ENCODE data around the gene HLX. TPM values are rescaled to one million over a fixed set of nuclear protein-coding genes. Genes with fewer than 3 reads are reported as not detected.

HLX gene
- polyA plus RNA-seq, 3 donors, result 17.1 to 44.0 (median 17.6) TPM

DNA sequence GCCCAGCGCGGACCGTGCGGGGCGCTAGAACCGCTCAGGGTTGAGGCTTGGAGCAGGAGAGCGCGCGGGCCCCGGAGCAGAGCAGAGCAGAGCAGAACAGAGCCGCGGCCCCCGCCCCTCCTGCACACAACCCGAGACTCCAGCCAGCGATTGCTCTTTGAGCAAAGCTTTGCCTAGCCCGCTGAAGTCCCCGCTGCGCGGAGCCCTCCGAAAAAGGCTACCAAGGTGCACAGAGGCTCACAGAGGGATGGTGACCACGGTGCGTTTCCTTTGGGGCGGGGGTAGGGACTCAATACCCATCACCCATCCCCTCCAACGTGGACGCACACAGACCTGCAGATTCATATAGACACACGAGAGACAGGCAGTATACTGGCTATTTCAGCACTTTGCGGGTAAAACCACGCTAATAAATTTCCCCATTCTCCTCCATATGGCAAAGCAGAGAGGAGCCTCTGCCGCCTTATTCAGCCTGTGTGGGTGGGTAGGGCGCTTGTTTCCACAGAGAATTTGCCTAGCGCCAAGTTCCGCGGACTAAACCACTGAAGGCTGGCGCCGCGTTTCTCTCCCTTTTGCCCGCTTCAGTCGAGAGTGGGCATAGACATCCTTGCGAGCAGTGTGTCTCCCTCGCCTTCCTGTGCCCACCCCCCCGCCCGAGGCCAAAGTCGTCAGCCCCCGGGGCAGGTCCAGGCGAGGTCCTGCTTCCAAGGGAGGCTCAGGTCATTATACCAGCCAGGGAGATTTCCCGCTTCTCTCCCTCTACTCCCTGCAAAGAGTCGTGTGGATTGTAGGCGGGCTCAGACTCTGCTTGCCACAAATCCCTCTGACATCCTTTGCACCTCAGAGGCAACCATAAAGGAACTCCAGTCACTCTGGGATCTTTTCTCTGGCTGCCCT is 8.5 kb downstream of the HLX start:
- peak overlapping the region; percentile 64 to 97 for H3K4me3 Mint-ChIP-seq

More for the DNA sequence above, 8.5 kb downstream of the HLX start:
- peak in 1 of 3 donors; percentile 31 for DNase-seq
- Histone ChIP-seq H3K79me2 (ENCODE audit: insufficient read depth, low read length) (peaks cover 19% of the 10 kb centered on the region), H2AFZ (ENCODE audit: insufficient read depth, low read depth, low read length, poor library complexity, severe bottlenecking) (peak overlapping the region; percentile 56), H3K4me3 (replicated peaks in 1 of 3; ENCODE audit: low read depth in 2 of 3, low read length in 3 of 3) (peak overlapping the region in 2 of 3 experiments; percentile 3 to 62), H3K4me2 (replicated peaks; ENCODE audit: extremely low read depth, low read length, poor library complexity, severe bottlenecking) (peak overlapping the region; percentile 69), H4K20me1 (ENCODE audit: insufficient read depth, low read length) (peaks cover 45% of the 10 kb centered on the region), H3K9me3 (replicated peaks in 1 of 2; ENCODE audit: control insufficient read depth in 1 of 2, insufficient read depth in 1 of 2, low read length in 2 of 2) (peaks cover 0 to 20% of the 10 kb centered on the region in 2 donors), H3K36me3 (replicated peaks in 1 of 2; ENCODE audit: control insufficient read depth in 1 of 2, insufficient read depth in 2 of 2, low read length in 2 of 2) (peaks cover 32 to 36% of the 10 kb centered on the region in 2 donors), H3K27ac (ENCODE audit: low read depth in 1 of 2, low read length in 2 of 2) (no peak overlapping the region), H3K9ac (ENCODE audit: insufficient read depth, low read length, poor library complexity, severe bottlenecking) (peak overlapping the region; percentile 12), H3K4me1 (ENCODE audit: control insufficient read depth in 1 of 2, insufficient read depth in 2 of 2, low read length in 2 of 2) (peaks cover 48 to 52% of the 10 kb centered on the region in 2 donors), H3K27me3 (ENCODE audit: control insufficient read depth in 2 of 2, insufficient read depth in 2 of 2, low read length in 2 of 2) (peaks cover 51 to 68% of the 10 kb centered on the region in 2 donors)
- H3K27me3 Mint-ChIP-seq (ENCODE audit: low read depth in 3 of 3), result peaks cover 72 to 73% (median 73%) of the 10 kb centered on the region in 3 donors
- H3K9me3 Mint-ChIP-seq, result peaks cover 3 to 34% (median 24%) of the 10 kb centered on the region in 7 donors
- H3K4me1 Mint-ChIP-seq, result peaks cover 79% of the 10 kb centered on the region
- intact Hi-C loops (cut with micrococcal nuclease), result loop anchor here in 1 of 2 donors (10.0 kb wide), 2 partner anchors 67 to 277 kb away; no protein-coding TSS in a partner anchor
- peaks cover 63 to 65% of the 10 kb centered on the region in 2 donors for H3K36me3 Mint-ChIP-seq
- 4% methylated on average over 27 of the region's 48 CpGs for WGBS (ENCODE audit: insufficient coverage)
- H3K27ac Mint-ChIP-seq, result peak overlapping the region in 1 of 7 donors; percentile 62
- TF ChIP-seq, protein P1, sequence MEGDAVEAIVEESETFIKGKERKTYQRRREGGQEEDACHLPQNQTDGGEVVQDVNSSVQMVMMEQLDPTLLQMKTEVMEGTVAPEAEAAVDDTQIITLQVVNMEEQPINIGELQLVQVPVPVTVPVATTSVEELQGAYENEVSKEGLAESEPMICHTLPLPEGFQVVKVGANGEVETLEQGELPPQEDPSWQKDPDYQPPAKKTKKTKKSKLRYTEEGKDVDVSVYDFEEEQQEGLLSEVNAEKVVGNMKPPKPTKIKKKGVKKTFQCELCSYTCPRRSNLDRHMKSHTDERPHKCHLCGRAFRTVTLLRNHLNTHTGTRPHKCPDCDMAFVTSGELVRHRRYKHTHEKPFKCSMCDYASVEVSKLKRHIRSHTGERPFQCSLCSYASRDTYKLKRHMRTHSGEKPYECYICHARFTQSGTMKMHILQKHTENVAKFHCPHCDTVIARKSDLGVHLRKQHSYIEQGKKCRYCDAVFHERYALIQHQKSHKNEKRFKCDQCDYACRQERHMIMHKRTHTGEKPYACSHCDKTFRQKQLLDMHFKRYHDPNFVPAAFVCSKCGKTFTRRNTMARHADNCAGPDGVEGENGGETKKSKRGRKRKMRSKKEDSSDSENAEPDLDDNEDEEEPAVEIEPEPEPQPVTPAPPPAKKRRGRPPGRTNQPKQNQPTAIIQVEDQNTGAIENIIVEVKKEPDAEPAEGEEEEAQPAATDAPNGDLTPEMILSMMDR (IDR thresholded peaks at IDR 0.05), result no peak

Data from CD14-positive monocyte (primary cell).